T-helper 1 cell (primary cell): ENCODE results near the gene RSPH9.
A peak's percentile ranks its signal among the peaks of the same experiment; 100 is the strongest.
"Not testable (repeated sequence)": the region's sequence is repeated elsewhere in the genome, so short reads cannot be mapped to it uniquely, and the experiment has no call there.

ENCODE experiments used
- DNase-seq, 5 donors: peaks; one replicate each; pipeline ENCODE4 v3.0.0-alpha.2; 2012 to 2020

Gene RSPH9

DNA sequence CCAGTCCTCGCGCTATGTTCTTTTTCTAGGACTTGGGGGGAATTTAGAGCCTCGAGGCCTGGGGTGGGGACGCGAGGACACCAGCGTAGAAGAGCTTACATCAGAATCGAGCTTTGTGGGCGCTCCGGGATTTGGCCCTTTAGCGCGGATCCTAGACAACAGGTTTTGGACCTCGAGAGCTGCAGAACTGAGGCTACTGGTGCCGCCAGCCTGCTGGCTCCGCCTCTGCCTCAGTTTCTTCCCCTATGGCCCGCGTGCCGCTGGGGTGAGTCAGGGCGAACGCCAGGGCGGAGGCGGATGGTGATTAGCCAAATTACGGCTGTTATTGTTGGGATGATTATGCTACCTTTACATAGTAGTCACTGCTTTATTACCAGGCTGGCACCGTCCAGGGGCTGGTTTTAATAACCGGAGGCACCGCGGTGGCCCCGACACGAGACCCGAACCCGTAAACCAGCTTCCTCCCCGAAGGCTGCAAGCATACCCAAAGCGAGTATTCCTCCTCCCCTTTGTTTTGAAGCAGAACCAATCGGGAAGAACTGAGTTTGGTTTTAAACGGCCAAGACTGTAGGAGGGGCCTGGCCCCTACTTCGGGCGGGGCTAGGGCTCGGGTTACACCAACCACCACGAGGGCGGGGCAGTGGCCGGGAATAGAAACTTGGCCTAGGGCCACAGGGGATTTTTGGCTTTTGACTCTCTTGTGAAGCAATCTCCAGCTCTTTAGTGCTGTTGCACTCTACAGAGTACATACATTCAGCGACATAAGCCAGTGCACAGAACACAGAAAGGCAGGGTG, 15.1 kb upstream of the RSPH9 start:
- peak; percentile 78 to 95 (median 83) for DNase-seq

- DNase-seq: no peak
Observed at GRCh38 chr6:43630980-43631619, 13.7 kb upstream of the RSPH9 start.

GRCh38 chr6:43633002-43633401, 11.8 kb upstream of the RSPH9 start:
- DNase-seq: not testable (repeated sequence)

- DNase-seq: no peak
Observed at GRCh38 chr6:43634702-43635303, 10.0 kb upstream of the RSPH9 start.

GRCh38 chr6:43635387-43636307, 9.2 kb upstream of the RSPH9 start, which contains the start of gene MAD2L1BP:
TSS of gene MAD2L1BP (plus strand) at chr6:43635840. CDS start at chr6:43635876, 36 bp downstream.
- DNase-seq: peak; percentile 65 to 88 (median 77)

DNA sequence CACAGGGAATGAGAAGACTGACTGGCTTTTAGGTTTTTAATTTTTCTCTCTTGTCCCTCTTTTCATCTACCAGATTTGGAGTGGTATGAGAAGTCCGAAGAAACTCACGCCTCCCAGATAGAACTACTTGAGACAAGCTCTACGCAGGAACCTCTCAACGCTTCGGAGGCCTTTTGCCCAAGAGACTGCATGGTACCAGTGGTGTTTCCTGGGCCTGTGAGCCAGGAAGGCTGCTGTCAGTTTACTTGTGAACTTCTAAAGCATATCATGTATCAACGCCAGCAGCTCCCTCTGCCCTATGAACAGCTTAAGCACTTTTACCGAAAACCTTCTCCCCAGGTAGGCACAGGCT, 8.6 kb upstream of the RSPH9 start:
- DNase-seq: peak in 1 of 5 donors; percentile 29

DNA sequence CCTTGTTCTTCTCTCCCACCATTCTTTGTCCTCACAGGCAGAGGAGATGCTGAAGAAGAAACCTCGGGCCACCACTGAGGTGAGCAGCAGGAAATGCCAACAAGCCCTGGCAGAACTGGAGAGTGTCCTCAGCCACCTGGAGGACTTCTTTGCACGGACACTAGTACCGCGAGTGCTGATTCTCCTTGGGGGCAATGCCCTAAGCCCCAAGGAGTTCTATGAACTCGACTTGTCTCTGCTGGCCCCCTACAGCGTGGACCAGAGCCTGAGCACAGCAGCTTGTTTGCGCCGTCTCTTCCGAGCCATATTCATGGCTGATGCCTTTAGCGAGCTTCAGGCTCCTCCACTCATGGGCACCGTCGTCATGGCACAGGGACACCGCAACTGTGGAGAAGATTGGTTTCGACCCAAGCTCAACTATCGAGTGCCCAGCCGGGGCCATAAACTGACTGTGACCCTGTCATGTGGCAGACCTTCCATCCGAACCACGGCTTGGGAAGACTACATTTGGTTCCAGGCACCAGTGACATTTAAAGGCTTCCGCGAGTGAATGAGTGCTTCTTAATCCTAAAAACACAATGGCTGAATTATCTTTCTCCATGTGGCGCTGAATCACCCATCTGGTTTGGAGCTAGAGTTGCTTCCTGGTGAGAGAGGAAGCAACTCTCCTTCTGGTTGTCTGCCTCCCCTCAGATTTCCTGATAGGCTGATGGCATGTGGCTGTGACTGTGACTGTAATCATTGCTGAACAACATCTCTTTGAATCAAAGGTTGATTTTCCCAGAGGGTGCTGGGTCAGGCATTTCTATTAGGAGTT, 4.6 kb upstream of the RSPH9 start:
- DNase-seq: no peak

- DNase-seq: no peak
Observed at GRCh38 chr6:43645613-43645964, 753 bp downstream of the RSPH9 start.

DNA sequence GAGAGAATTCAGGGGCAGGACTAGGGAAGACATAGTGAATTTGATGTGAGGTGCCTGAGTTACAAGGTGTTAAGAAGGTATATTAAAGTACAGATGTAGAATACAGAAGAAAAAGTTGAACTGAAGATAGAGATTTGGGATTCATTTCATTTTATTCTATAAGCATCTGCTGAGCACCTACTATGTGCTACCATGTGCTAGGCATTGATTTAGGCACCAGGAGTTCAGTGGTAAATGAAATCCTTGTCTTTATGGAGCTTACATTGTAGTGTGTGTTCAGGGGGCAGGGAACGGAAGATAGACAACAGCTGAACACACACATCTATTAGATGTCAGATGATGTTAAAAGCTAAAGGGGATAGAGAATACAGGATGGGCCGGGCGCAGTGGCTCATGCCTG, 2.8 kb downstream of the RSPH9 start:
- no peak for DNase-seq

- no peak for DNase-seq
Observed at GRCh38 chr6:43648248-43648647, 3.4 kb downstream of the RSPH9 start.

- not testable (repeated sequence) for DNase-seq
Observed at GRCh38 chr6:43652822-43653221, 8.0 kb downstream of the RSPH9 start.

GRCh38 chr6:43657221-43657802, 12.5 kb downstream of the RSPH9 start:
- DNase-seq: no peak

- DNase-seq: no peak
Observed at GRCh38 chr6:43658161-43658560, 13.3 kb downstream of the RSPH9 start.

GRCh38 chr6:43662948-43663347, 18.1 kb downstream of the RSPH9 start:
- DNase-seq: not testable (repeated sequence)

DNA sequence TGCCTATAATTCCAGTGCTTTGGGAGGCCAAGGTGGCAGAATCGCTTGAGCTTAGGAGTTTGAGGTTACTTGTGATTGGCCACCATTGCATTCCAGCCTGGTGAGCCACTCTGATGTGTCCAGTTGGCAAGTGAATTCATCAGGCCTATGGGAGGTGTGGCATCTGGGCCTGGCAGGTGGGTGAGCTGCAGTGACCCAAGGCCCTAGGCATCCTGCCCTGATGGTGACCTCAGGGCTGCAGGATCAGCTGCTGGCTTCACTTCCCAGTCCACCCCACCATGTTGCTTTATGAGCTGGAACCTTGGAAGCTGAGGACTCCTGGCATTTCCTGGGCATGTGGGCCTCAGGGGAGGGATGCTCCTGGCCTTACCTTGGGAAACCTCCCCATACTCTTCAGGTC, 20.5 kb downstream of the RSPH9 start:
- no peak for DNase-seq

- DNase-seq: no peak
Observed at GRCh38 chr6:43666196-43666920, 21.5 kb downstream of the RSPH9 start.

- DNase-seq: peak; percentile 50 to 74 (median 69)
Observed at GRCh38 chr6:43667245-43668150, 22.7 kb downstream of the RSPH9 start.

GRCh38 chr6:43668151-43669028, 23.6 kb downstream of the RSPH9 start:
- peak in 3 of 5 donors; percentile 12 to 52 (median 12) for DNase-seq
